Dedifferentiated amniotic fluid mesenchymal stem cell (primary cell): Measurements from ENCODE around the gene KCTD19.

Experiments
- DNase-seq: peaks from one replicate; pipeline ENCODE4 v3.0.0-alpha.2; 2016; ENCODE audit errors: extremely low spot score

Gene KCTD19

DNA sequence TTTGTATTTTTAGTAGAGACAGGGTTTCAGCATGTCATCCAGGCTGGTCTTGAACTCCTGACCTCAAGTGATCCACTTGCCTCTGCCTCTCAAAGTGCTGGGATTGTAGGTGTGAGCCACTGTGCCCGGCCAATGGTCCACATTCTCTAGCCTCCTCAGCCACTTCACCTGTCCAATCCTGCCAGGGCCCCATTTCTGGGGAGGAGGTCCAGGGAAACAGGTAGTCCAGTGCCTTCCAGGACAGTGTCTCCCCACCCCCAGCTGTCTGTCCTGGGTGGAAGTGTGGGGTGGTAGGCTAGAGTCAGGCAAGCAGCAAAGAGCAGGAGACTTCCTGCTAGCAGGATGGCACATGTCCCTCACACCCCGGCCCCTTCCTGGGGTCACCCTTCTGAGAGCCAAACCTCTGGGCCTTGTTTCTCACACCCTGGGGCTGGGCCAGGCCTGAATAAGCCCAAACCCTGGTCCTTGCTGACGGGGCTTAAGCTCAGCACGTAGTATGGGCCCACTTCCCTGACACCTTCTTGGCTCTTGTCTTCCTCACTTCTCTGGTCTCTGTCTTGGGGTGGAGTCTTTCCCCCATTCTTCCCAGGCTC, 84.3 kb downstream of the KCTD19 start:
- no peak for DNase-seq

DNA sequence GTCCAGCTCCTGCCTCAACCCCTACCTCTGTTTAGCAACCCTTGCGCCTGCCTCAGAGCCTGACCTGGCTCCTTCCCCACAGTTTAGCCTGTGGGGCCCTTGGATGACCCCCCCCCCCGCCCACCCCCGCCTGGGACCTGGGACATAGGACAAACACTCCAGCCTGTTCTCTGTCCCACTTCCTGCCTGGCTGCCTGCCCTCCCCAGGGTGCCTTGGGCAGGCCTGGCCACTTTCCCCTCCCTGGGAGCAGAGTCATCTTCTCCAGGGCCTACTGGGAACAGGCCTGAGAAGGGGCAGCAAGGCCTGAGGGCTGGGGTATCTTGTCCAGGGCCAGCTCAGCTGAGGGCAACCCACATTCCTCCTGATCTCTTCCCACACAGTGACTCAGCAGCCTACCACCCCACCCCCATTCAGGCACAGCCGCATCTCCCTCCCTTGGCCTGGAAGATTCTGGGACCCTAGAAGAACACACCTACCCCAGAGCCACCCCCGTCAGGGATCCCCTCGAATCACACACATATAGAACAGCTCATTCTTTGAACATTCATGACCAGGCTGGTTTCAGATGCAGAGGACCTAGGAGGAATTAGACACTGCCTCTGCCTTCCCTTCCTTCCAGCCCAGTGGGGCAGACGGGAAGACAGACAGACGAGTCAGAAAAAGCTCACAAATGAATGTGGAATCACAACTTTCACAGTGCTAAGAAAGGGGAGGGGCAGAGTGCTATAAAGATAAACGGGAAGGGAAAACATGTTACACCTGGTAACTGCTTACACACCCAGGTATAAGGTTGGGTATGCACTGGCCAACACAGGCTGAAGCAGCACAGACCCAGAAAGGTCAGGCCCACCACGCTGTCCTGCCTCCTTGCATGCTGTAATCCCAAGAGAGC, 85.3 kb downstream of the KCTD19 start:
- DNase-seq = peak; percentile 56

DNA sequence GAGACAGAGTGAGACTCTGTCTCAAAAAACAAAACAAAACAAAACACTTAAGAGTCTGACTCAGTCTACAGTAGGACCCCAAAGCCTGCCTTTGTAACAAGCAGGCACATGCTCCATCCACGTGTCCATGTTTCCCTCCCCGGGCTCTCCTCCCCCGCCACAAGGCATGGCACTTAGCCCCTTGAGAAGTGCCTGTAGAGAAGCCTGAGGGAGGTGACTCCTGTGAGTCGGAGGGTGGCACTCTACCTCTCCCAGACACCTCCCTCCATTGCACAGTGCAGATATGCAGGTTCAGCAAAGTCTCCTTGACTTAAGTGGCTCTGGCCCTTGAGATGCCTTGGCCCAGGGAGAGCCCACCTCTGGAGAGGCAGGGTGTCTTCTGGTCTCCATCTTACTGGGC, 86.0 kb downstream of the KCTD19 start:
- DNase-seq = no peak
